H1 (cell line): ENCODE measurements around the gene GALNT18. TPM values are rescaled to one million over a fixed set of nuclear protein-coding genes. Genes with fewer than 3 reads are reported as not detected.

Source experiments
- CTCF ChIA-PET: fragments of 300-600 bp; sonication (Branson Sonifier 250); formaldehyde crosslinking; loops from one replicate; lab custom pipeline; 2021; ENCODE audit not compliant: partially characterized antibody; lab: Charles Lee
- POLR2A ChIA-PET: fragments of 300-600 bp; sonication (Branson Sonifier 250); formaldehyde crosslinking; loops from one replicate; lab custom pipeline; 2021; ENCODE audit warnings: inconsistent platforms; ENCODE audit not compliant: partially characterized antibody; lab: Charles Lee
- DNase-seq, 2 experiments: peaks; one replicate each; pipeline versions ENCODE4 v3.0.0 to v3.0.0-alpha.2; 2010 to 2022; ENCODE audit warnings: low spot score in 2 of 2, low read depth in 1 of 2, mixed read lengths in 1 of 2
- FAIRE-seq: peaks from 2 replicates; lab custom pipeline; 2011; peaks lifted over from hg19 to GRCh38; lab: Jason Lieb, UNC
- H2AFZ ChIP-seq: 2 replicates; pipeline ENCODE4 v1.8.1; 2012; ENCODE audit warnings: low read length, inconsistent platforms
- H2AK5ac ChIP-seq: 2 replicates; pipeline ENCODE4 v1.6.1; 2013; ENCODE audit warnings: low read depth, low read length
- H2BK120ac ChIP-seq: replicated peaks from 2 replicates; pipeline ENCODE3; 2013; ENCODE audit warnings: low read depth, low read length, inconsistent platforms
- H2BK12ac ChIP-seq: 2 replicates; pipeline ENCODE4 v1.6.1; 2013; ENCODE audit warnings: low read depth, low read length
- H2BK15ac ChIP-seq: 2 replicates; pipeline ENCODE4 v1.6.1; 2013; ENCODE audit warnings: low read length
- H2BK20ac ChIP-seq: 2 replicates; pipeline ENCODE4 v1.6.1; 2013; ENCODE audit warnings: low read length
- H2BK5ac ChIP-seq: 2 replicates; pipeline ENCODE4 v1.6.1; 2013; ENCODE audit warnings: low read depth, low read length
- H3K14ac ChIP-seq: 2 replicates; pipeline ENCODE4 v1.6.1; 2013; ENCODE audit warnings: inconsistent platforms; ENCODE audit not compliant: insufficient read length
- H3K18ac ChIP-seq: 2 replicates; pipeline ENCODE4 v1.6.1; 2013; ENCODE audit warnings: low read length; ENCODE audit errors: extremely low read depth
- H3K23ac ChIP-seq: 2 replicates; pipeline ENCODE4 v1.6.1; 2013; ENCODE audit warnings: inconsistent platforms; ENCODE audit not compliant: insufficient read length
- H3K23me2 ChIP-seq: 2 replicates; pipeline ENCODE4 v1.6.1; 2013; ENCODE audit warnings: low read depth, low read length
- H3K27ac ChIP-seq: 2 replicates; pipeline ENCODE4 v1.6.1; 2011; ENCODE audit warnings: low read depth, low read length, inconsistent platforms
- H3K27me3 ChIP-seq, 4 experiments: replicated peaks in 1 of 4; 1 replicate in 1 of 4; 2 replicates in 3 of 4; pipeline versions ENCODE4 v1.6.1 to v1.8.1; 2011 to 2013; ENCODE audit warnings: low read length in 3 of 4, mild to moderate bottlenecking in 3 of 4, inconsistent platforms in 2 of 4, mixed read lengths in 2 of 4, moderate library complexity in 1 of 4; ENCODE audit not compliant: control insufficient read depth in 3 of 4, insufficient read depth in 3 of 4; ENCODE audit errors: extremely low read depth in 1 of 4
- H3K36me3 ChIP-seq, 4 experiments: 2 replicates each; pipeline versions ENCODE4 v1.6.1 to v1.8.1; 2011 to 2013; ENCODE audit warnings: mild to moderate bottlenecking in 4 of 4, low read length in 3 of 4, moderate library complexity in 2 of 4, control low read depth in 1 of 4, inconsistent platforms in 1 of 4; ENCODE audit not compliant: insufficient read depth in 4 of 4, control insufficient read depth in 2 of 4
- H3K4ac ChIP-seq: replicated peaks from 2 replicates; pipeline ENCODE3; 2013; ENCODE audit warnings: low read length, low read depth, mixed read lengths, inconsistent platforms; ENCODE audit not compliant: insufficient read length
- H3K4me1 ChIP-seq, 4 experiments: replicated peaks in 1 of 4; 1 replicate in 1 of 4; 2 replicates in 3 of 4; pipeline versions ENCODE4 v1.6.1 to v1.8.1; 2011 to 2013; ENCODE audit warnings: low read length in 3 of 4, inconsistent platforms in 2 of 4, mixed read lengths in 1 of 4; ENCODE audit not compliant: insufficient read depth in 4 of 4, control insufficient read depth in 3 of 4
- H3K4me2 ChIP-seq, 2 experiments: 2 replicates each; pipeline versions ENCODE4 v1.6.1 to v1.8.1; 2011 to 2013; ENCODE audit warnings: low read depth in 2 of 2, low read length in 2 of 2, control low read depth in 1 of 2, inconsistent platforms in 1 of 2, mild to moderate bottlenecking in 1 of 2; ENCODE audit not compliant: insufficient read depth in 1 of 2
- H3K4me3 ChIP-seq, 4 experiments: fragments of 200-600, 300-600 bp in 1 of 4; sonication (generic), shearing (Covaris generic), sonication (Bioruptor Twin) in 1 of 4; 2 replicates each; pipeline versions ENCODE4 v1.5.1 to v1.8.1; 2011 to 2016; ENCODE audit warnings: low read length in 4 of 4, low read depth in 3 of 4, control low read depth in 2 of 4, inconsistent platforms in 2 of 4, mild to moderate bottlenecking in 2 of 4, mixed read lengths in 1 of 4, moderate library complexity in 1 of 4; ENCODE audit not compliant: insufficient read depth in 2 of 4; ENCODE audit errors: extremely low read depth in 1 of 4
- H3K56ac ChIP-seq: replicated peaks from 2 replicates; pipeline ENCODE3; 2013; ENCODE audit warnings: low read depth, mild to moderate bottlenecking, mixed read lengths, low read length, inconsistent platforms; ENCODE audit not compliant: insufficient read length
- H3K79me1 ChIP-seq: 2 replicates; pipeline ENCODE4 v1.6.1; 2013; ENCODE audit warnings: low read depth, low read length, control low read depth
- H3K79me2 ChIP-seq, 2 experiments: 2 replicates each; pipeline versions ENCODE4 v1.6.1 to v1.8.1; 2012 to 2013; ENCODE audit warnings: low read length in 2 of 2, mild to moderate bottlenecking in 2 of 2, inconsistent platforms in 1 of 2; ENCODE audit not compliant: insufficient read depth in 2 of 2, control insufficient read depth in 1 of 2
- H3K9ac ChIP-seq, 4 experiments: replicated peaks in 1 of 4; 1 replicate in 1 of 4; 2 replicates in 3 of 4; pipeline versions ENCODE4 v1.6.1 to v1.8.1; 2011 to 2013; ENCODE audit warnings: low read depth in 3 of 4, low read length in 3 of 4, control low read depth in 2 of 4, mild to moderate bottlenecking in 2 of 4, moderate library complexity in 2 of 4, inconsistent platforms in 1 of 4; ENCODE audit errors: extremely low read depth in 1 of 4
- H3K9me3 ChIP-seq, 2 experiments: 2 replicates each; pipeline versions ENCODE4 v1.6.1 to v1.8.1; 2012 to 2013; ENCODE audit warnings: mild to moderate bottlenecking in 2 of 2, moderate library complexity in 2 of 2, control low read depth in 1 of 2, inconsistent platforms in 1 of 2, low read depth in 1 of 2, low read length in 1 of 2, mixed read lengths in 1 of 2; ENCODE audit not compliant: insufficient read depth in 2 of 2
- H4K20me1 ChIP-seq, 2 experiments: replicated peaks in 1 of 2; 2 replicates each; pipeline versions ENCODE3 to v1.8.1; 2011 to 2013; ENCODE audit warnings: inconsistent platforms in 2 of 2, low read length in 2 of 2, mild to moderate bottlenecking in 1 of 2; ENCODE audit not compliant: insufficient read depth in 2 of 2, control insufficient read depth in 1 of 2
- H4K5ac ChIP-seq: 2 replicates; pipeline ENCODE4 v1.6.1; 2013; ENCODE audit warnings: low read length, low read depth, mixed read lengths, inconsistent platforms; ENCODE audit not compliant: insufficient read length
- H4K8ac ChIP-seq: 2 replicates; pipeline ENCODE4 v1.8.0; 2013; ENCODE audit warnings: mild to moderate bottlenecking, moderate library complexity, low read length, inconsistent platforms; ENCODE audit not compliant: insufficient read depth; ENCODE audit errors: extremely low read depth
- H4K91ac ChIP-seq: replicated peaks from 2 replicates; pipeline ENCODE3; 2013; ENCODE audit warnings: low read length, mixed read lengths, inconsistent platforms; ENCODE audit not compliant: insufficient read length
- WGBS, 2 experiments: shearing (Covaris generic) in 1 of 2; methylation state at CpG; one replicate each; pipeline versions ENCODE4 v1.1.6 to v1.1.7; 2013 to 2015; ENCODE audit warnings: low lambda C conversion rate in 2 of 2, mixed read lengths in 2 of 2, inconsistent platforms in 1 of 2, low coverage in 1 of 2, missing lambda C conversion rate in 1 of 2; ENCODE audit not compliant: insufficient replicate concordance in 2 of 2, insufficient coverage in 1 of 2, insufficient read length in 1 of 2; ENCODE audit errors: extremely low coverage in 1 of 2, missing lambda C conversion rate in 1 of 2; 5-methylcytosine and 5-hydroxymethylcytosine counted together
- polyA plus RNA-seq, 7 experiments: library from polyadenylated mRNA; depleted of rRNA in 3 of 7; stranded (reverse) in 5 of 7; unstranded in 2 of 7; fragments of >200 nt in 5 of 7; fragments of 200-250 nt in 2 of 7; gene quantifications; 1 replicate in 5 of 7; 2 replicates in 1 of 7; 4 replicates in 1 of 7; pipeline versions ENCODE4 v1.2.1 to v1.2.3, GENCODE V29; 2011 to 2013; ENCODE audit warnings: missing spikeins in 2 of 7, mixed read lengths in 2 of 7
- total RNA-seq: library from RNA; stranded (reverse); fragmentation: NEBNext Ultra II Directional; extraction: Animal tissue kit (Norgen Biotek cat#: 25700); gene quantifications from 2 replicates; pipeline ENCODE4 v1.2.1, GENCODE V29; 2021

The GALNT18 gene
- total and polyA plus RNA-seq, 2 of the 8 experiments (the other 6 are each of a cell fraction or from before 2014, with no cell fraction given): 6.0 to 9.4 TPM

DNA sequence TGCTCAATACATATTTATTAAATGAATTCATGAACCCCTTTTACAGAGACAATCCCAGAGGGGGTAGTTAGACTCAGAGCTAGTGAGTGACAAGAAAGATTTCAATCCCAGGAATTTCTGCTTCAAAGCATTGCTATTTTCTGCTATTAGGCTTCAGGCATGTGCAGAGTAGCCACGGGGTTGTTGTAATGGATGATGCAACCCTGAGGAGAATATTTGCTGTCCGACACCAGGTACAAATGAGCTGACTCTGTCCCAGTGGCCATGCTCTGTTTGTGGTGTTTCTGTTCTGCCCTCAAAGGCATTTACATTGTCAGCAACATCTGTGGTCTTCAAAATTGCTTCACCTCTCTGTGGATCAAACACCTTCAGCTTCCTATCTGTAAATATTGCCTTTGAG, 371.3 kb downstream of the GALNT18 start:
- Histone ChIP-seq H4K5ac (no peak overlapping the region), H3K4me1 (0 out of 7 replicates have a peak, but pooled peaks cover 0 to 2% (median 0%) of the 10 kb centered on the region in 4 experiments), H3K27me3 (no peaks in the 10 kb centered on the region), H3K4me2 (no peak overlapping the region), H3K18ac (no peak overlapping the region), H3K27ac (no peak overlapping the region), H4K20me1 (no peaks in the 10 kb centered on the region), H3K4me3 (no peak overlapping the region), H2BK5ac (no peak overlapping the region), H4K8ac (no peak overlapping the region), H4K91ac (no peak overlapping the region), H2BK20ac (no peak overlapping the region), H2AFZ (no peak overlapping the region), H2BK12ac (no peak overlapping the region), H3K36me3 (no peaks in the 10 kb centered on the region), H3K23ac (no peak overlapping the region), H2AK5ac (no peak overlapping the region), H3K23me2 (no peaks in the 10 kb centered on the region), H3K79me1 (no peaks in the 10 kb centered on the region), H3K4ac (no peak overlapping the region), H3K79me2 (no peaks in the 10 kb centered on the region), H3K9me3 (peaks cover 0 to 4% of the 10 kb centered on the region in 2 experiments; a peak in 2 of 4 replicates), H3K9ac (no peak overlapping the region), H3K56ac (no peak overlapping the region), H2BK15ac (no peak overlapping the region), H3K14ac (no peak overlapping the region), H2BK120ac (no peak overlapping the region)
- 87% methylated on average over 2 of the region's 2 CpGs; no CpG with 5 or more reads in 1 of the 2 experiments for WGBS, 2 experiments
- DNase-seq (no peak), FAIRE-seq (no peak)
- CTCF ChIA-PET: interaction anchor here (0.6 to 1.2 kb wide), 3 partner anchors 13 to 538 kb away, joined by 3 to 4 read pairs (median 3); no protein-coding TSS in a partner anchor
- POLR2A ChIA-PET: no interaction called here
